ENCODE results near the gene WFDC8. TPM values are rescaled to one million over a fixed set of nuclear protein-coding genes. Genes with fewer than 3 reads are reported as not detected.

The WFDC8 gene
- total RNA-seq, 1 experiment from 2014 or later = not detected

- DNase-seq (ENCODE audit: low read depth in 1 of 2, low spot score in 2 of 2) = no peak
- H3K27me3 ChIP-seq (replicated peaks) = peaks cover 11% of the 10 kb centered on the region; the same call in 1 of the 2 replicates
- H3K36me3 ChIP-seq = no peaks in the 10 kb centered on the region
- no peaks in the 10 kb centered on the region for H3K4me1 ChIP-seq (replicated peaks)
- H3K27ac ChIP-seq = no peak within 1 kb of the TSS
- H3K4me3 ChIP-seq = no peak within 1 kb of the TSS
- no peaks in the 10 kb centered on the region for H3K9me3 ChIP-seq (replicated peaks)
Observed at GRCh38 chr20:45539382-45539781, 39.7 kb downstream of the WFDC8 start, which contains the start of gene WFDC6. TSS of gene WFDC6 (minus strand) at chr20:45539482. CDS start at chr20:45539407, 75 bp downstream.

- no peak for DNase-seq (ENCODE audit: low read depth in 1 of 2, low spot score in 2 of 2)
- Histone ChIP-seq H3K27me3 (replicated peaks) (peaks cover 11% of the 10 kb centered on the region; the same call in 1 of the 2 replicates), H3K9me3 (replicated peaks) (no peaks in the 10 kb centered on the region), H3K27ac (no peak overlapping the region), H3K4me1 (replicated peaks) (no peaks in the 10 kb centered on the region), H3K4me3 (no peak overlapping the region), H3K36me3 (no peaks in the 10 kb centered on the region)
Observed at GRCh38 chr20:45538209-45538799, 40.8 kb downstream of the WFDC8 start.

GRCh38 chr20:45527294-45527693 is 51.8 kb downstream of the WFDC8 start:
- peaks cover 11% of the 10 kb centered on the region; the same call in 1 of the 2 replicates for H3K27me3 ChIP-seq (replicated peaks)

GRCh38 chr20:45523821-45524220 is 55.3 kb downstream of the WFDC8 start:
- Histone ChIP-seq H3K27ac (no peak overlapping the region), H3K4me1 (replicated peaks) (no peaks in the 10 kb centered on the region), H3K36me3 (no peaks in the 10 kb centered on the region), H3K9me3 (replicated peaks) (no peaks in the 10 kb centered on the region), H3K4me3 (no peak overlapping the region), H3K27me3 (replicated peaks) (0 out of 2 replicates have a peak, but pooled peaks cover 12% of the 10 kb centered on the region)
- no peak for DNase-seq (ENCODE audit: low read depth in 1 of 2, low spot score in 2 of 2)

More at GRCh38 chr20:45527294-45527693, 51.8 kb downstream of the WFDC8 start:
- Histone ChIP-seq H3K9me3 (replicated peaks) (no peaks in the 10 kb centered on the region), H3K36me3 (no peaks in the 10 kb centered on the region), H3K27ac (no peak overlapping the region), H3K4me3 (no peak overlapping the region), H3K4me1 (replicated peaks) (no peaks in the 10 kb centered on the region)
- DNase-seq (ENCODE audit: low read depth in 1 of 2, low spot score in 2 of 2) = no peak

GRCh38 chr20:45518282-45518681 is 60.8 kb downstream of the WFDC8 start:
- H3K36me3 ChIP-seq = no peaks in the 10 kb centered on the region
- DNase-seq (ENCODE audit: low read depth in 1 of 2, low spot score in 2 of 2) = no peak

GRCh38 chr20:45515147-45515913 is 63.8 kb downstream of the WFDC8 start, which contains the start of gene SPINT3:
TSS of gene SPINT3 (minus strand) at chr20:45515622. CDS start at chr20:45515608, 14 bp downstream.
- DNase-seq (ENCODE audit: low read depth in 1 of 2, low spot score in 2 of 2) = no peak
- H3K4me1 ChIP-seq (replicated peaks) = no peaks in the 10 kb centered on the region
- H3K27me3 ChIP-seq (replicated peaks) = peaks cover 1% of the 10 kb centered on the region
- no peak within 1 kb of the TSS for H3K4me3 ChIP-seq
- H3K9me3 ChIP-seq (replicated peaks) = no peaks in the 10 kb centered on the region
- no peaks in the 10 kb centered on the region for H3K36me3 ChIP-seq
- no peak within 1 kb of the TSS for H3K27ac ChIP-seq

More at GRCh38 chr20:45518282-45518681, 60.8 kb downstream of the WFDC8 start:
- Histone ChIP-seq H3K4me3 (no peak overlapping the region), H3K27ac (no peak overlapping the region), H3K4me1 (replicated peaks) (no peaks in the 10 kb centered on the region), H3K27me3 (replicated peaks) (0 out of 2 replicates have a peak, but pooled peaks cover 10% of the 10 kb centered on the region), H3K9me3 (replicated peaks) (no peaks in the 10 kb centered on the region)

- Histone ChIP-seq H3K9me3 (replicated peaks) (no peaks in the 10 kb centered on the region), H3K4me1 (replicated peaks) (no peaks in the 10 kb centered on the region), H3K36me3 (no peaks in the 10 kb centered on the region), H3K4me3 (no peak overlapping the region), H3K27me3 (replicated peaks) (peaks cover 10% of the 10 kb centered on the region), H3K27ac (no peak overlapping the region)
- DNase-seq (ENCODE audit: low read depth in 1 of 2, low spot score in 2 of 2) = no peak
Observed at GRCh38 chr20:45510242-45510862, 68.7 kb downstream of the WFDC8 start.

- Histone ChIP-seq H3K4me1 (replicated peaks) (no peaks in the 10 kb centered on the region), H3K4me3 (no peak overlapping the region), H3K27ac (no peak overlapping the region), H3K27me3 (replicated peaks) (peaks cover 10% of the 10 kb centered on the region), H3K36me3 (no peaks in the 10 kb centered on the region), H3K9me3 (replicated peaks) (no peaks in the 10 kb centered on the region)
- DNase-seq (ENCODE audit: low read depth in 1 of 2, low spot score in 2 of 2) = no peak
Observed at GRCh38 chr20:45509091-45509490, 70.0 kb downstream of the WFDC8 start.

- Histone ChIP-seq H3K27ac (no peak overlapping the region), H3K4me1 (replicated peaks) (no peaks in the 10 kb centered on the region), H3K4me3 (no peak overlapping the region), H3K27me3 (replicated peaks) (peaks cover 10% of the 10 kb centered on the region), H3K9me3 (replicated peaks) (no peaks in the 10 kb centered on the region), H3K36me3 (no peaks in the 10 kb centered on the region)
- DNase-seq (ENCODE audit: low read depth in 1 of 2, low spot score in 2 of 2) = no peak
Observed at GRCh38 chr20:45508068-45508886, 70.8 kb downstream of the WFDC8 start.

- no peaks in the 10 kb centered on the region for H3K36me3 ChIP-seq
- no peaks in the 10 kb centered on the region for H3K9me3 ChIP-seq (replicated peaks)
- DNase-seq (ENCODE audit: low read depth in 1 of 2, low spot score in 2 of 2) = no peak
- H3K27me3 ChIP-seq (replicated peaks) = peaks cover 13% of the 10 kb centered on the region
- no peak overlapping the region for H3K4me3 ChIP-seq
- H3K4me1 ChIP-seq (replicated peaks) = no peaks in the 10 kb centered on the region
- no peak overlapping the region for H3K27ac ChIP-seq
Observed at GRCh38 chr20:45507011-45507820, 71.9 kb downstream of the WFDC8 start.

- Histone ChIP-seq H3K27ac (no peak overlapping the region), H3K36me3 (no peaks in the 10 kb centered on the region), H3K4me3 (no peak overlapping the region), H3K4me1 (replicated peaks) (no peaks in the 10 kb centered on the region), H3K9me3 (replicated peaks) (no peaks in the 10 kb centered on the region), H3K27me3 (replicated peaks) (peaks cover 13% of the 10 kb centered on the region)
- DNase-seq (ENCODE audit: low read depth in 1 of 2, low spot score in 2 of 2) = no peak
Observed at GRCh38 chr20:45506398-45506797, 72.7 kb downstream of the WFDC8 start.

- DNase-seq (ENCODE audit: low read depth in 1 of 2, low spot score in 2 of 2) = no peak
- Histone ChIP-seq H3K36me3 (no peaks in the 10 kb centered on the region), H3K27me3 (replicated peaks) (peaks cover 15% of the 10 kb centered on the region; the same call in 1 of the 2 replicates), H3K9me3 (replicated peaks) (no peaks in the 10 kb centered on the region), H3K4me3 (no peak overlapping the region), H3K4me1 (replicated peaks) (no peaks in the 10 kb centered on the region), H3K27ac (no peak overlapping the region)
Observed at GRCh38 chr20:45503403-45503802, 75.7 kb downstream of the WFDC8 start.

Measured in SJSA1 (cell line).